GM19023 (cell line): Measurements from ENCODE around the gene EIF1AD.

Source experiments
- ATAC-seq: cut with Tn5 transposase; IDR thresholded peaks from one replicate; pipeline ENCODE4 v1.9.1; 2021; ENCODE audit warnings: mild to moderate bottlenecking, moderate library complexity; ENCODE audit not compliant: unreplicated experiment

EIF1AD gene

GRCh38 chr11:66006134-66006890 is 4.4 kb upstream of the EIF1AD start:
- no peak for ATAC-seq

DNA sequence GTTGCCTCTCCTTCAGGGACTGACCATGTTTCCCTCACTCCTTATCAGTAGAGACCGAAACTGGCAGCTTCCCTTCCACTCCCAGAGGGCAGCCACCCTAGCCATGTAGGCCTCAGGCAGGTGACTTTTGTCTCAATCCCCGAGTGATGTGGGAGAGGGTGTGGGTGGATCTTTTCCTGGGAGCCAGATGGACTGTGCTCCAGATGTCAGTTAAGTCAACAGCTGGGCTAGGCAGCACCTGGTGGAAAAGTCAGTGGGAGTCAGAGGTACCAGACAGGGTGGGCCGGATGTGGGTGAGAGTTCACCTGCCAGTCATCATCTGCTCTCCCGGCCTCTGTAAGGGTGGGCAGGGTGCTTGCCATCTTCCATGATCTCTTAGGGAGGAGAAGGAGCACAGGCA is 2.2 kb upstream of the EIF1AD start:
- ATAC-seq = no peak

GRCh38 chr11:66003291-66003690 is 1.3 kb upstream of the EIF1AD start:
- ATAC-seq = no peak

DNA sequence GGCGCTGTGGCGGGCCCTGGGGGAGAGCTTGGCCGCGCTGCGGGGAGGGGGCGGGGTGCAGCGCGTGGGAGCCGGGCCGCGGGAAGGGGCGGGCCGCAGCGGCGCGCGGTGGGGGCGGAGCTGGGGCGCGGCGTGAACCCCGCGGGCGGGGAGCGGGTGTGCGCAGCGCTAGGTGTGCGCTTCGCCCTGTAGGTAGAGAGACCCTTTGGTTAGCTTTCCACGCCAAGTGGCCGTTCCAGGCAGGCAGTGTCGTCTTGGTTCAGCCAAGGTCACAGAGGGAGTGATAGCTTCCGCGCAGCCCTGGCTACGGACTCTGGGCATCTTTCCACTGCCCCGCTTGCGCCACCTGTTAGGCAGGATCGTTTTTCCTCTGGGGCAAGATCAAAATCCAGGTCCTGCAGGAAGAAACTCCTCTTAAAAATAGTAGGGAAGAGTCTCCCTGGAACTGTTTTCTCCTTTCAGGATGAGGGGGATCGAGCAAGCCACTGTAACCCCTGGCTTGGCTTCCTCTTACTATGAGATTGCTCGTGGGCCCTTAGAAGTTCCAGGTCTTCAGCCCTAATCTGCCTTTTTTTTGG is 780 bp upstream of the EIF1AD start:
- ATAC-seq = peak; percentile 52

DNA sequence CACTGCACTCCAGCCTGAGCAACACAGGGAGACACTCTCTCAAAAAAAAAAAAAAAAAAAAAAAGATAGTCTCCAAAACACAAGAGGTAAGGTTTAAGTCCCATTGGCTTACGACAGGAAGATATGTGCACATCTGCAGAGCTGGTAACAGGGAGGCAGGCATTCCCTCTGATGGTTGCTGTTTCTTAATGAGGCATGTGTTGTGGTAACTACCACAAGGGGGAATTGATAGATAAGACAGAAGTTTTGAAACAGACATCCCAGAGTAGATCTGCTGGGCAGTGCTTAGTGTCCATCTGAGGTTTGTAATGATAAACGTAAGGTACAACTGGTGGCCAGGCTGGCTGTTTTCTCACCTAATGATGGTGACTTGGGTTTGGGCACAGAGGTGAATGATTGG is 4.7 kb downstream of the EIF1AD start:
- ATAC-seq = no peak

- ATAC-seq = no peak
These were observed 9.9 kb downstream of the EIF1AD start for GRCh38 chr11:65992056-65992455.

DNA sequence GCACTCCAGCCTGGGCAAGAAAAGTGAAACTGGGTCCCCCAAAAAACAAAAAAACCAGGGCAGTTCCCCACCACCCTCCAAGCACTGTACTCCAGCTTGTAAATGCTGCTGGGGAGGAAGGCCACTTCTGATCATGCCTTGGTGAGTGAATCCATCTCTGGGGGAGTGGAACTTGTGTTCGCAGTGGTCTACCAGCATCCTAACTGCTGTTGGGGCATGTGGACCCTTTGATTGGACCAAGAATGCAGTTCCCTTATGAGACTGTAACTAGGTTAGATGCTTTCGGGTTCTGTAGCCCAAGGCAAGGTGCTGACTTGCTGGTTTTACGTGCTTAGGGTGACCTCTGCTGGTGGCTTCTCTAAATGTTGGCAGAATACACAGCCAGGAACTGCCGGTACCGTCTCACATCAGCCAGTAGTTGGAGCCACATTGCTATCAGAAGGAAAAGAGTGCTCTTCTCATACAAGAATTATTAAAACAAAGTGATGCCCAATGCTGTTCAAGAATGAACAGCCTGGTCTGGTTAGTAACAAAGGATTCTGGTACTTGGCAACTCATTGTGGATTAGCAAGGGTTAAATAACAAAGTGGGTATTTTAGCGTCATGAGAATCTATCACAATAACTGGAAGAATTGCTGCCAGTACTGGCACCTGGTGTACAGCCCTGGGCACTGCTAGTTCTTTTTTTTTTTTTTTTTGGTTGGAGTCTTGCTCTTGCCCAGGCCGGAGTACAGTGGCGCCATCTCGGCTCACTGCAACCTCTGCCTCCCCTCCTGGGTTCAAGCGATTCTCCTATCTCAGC is 13.0 kb downstream of the EIF1AD start:
- peak; percentile 89 for ATAC-seq

DNA sequence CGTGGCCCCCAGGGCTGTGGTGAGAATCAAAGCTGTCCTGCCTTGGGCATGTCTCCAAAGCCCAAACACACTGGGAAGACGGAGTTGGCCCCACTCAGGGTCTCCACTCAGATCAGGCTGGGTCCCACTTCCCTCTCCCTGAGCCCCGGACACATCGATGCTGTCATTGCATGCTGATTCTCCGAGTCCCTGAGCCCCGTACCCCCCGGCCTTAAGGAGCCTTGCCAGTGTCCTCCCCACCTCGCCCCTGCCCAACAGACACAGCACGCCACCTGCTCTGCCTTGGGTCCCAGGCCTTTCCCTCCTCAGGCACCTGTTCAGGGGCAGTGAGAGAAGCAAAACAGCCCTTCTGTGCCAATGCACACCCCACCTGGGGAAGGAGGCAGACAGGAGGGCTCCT is 14.6 kb downstream of the EIF1AD start:
- no peak for ATAC-seq

DNA sequence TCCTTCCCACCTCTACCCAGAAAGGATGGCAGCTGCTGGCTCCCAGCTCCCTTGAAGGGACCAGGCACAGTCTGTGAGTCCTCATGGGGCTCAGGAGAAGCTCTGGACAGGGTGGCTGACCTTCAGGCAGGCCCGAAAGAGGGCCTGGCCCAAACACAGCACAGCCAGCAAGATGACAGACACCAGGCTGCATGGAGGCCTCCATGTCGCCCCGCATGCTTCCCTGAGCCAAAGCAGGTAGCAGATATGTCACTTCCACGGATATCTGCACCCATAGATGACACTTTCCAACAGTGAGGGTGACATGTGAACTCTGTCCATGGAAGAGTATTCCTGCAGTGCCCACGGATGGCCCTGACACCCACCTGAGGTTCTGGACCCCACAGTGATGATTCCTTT is 18.4 kb downstream of the EIF1AD start:
- ATAC-seq = no peak

DNA sequence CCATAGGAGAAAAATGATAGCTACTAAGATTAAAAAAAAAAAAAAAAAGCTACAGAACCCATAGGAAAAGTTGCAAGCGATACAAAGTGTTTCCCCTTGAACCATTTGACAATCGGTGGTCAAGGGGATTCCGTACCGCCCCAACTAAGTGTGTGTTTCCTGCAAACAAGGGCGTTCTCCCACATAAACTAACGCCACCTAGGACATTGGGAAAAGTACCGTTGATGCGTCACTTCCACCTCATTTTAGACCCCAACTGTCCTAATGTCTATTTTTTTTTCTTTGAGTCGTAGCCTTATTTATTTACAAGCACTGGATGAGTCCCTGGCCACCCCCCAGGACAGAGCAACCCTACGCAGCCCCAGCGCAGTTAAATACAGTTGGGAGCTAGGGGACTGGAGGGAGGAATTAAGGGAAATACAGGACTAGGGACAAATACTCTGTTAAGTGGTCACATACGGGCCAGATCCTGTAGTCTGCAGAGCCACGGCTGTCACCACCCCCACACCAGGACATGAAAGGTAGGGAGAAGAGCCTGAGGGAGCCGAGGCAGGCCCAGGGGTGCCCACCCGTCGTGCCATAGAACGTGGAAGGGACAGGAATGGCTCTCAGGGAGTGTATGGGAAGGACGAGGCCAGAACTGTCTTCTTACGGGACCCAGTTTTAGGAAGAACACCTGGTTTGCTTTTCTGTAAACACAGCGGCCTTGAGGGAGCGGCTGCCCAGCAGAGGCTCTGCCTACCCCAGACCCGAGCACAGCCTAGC is 19.0 kb downstream of the EIF1AD start:
- no peak for ATAC-seq

DNA sequence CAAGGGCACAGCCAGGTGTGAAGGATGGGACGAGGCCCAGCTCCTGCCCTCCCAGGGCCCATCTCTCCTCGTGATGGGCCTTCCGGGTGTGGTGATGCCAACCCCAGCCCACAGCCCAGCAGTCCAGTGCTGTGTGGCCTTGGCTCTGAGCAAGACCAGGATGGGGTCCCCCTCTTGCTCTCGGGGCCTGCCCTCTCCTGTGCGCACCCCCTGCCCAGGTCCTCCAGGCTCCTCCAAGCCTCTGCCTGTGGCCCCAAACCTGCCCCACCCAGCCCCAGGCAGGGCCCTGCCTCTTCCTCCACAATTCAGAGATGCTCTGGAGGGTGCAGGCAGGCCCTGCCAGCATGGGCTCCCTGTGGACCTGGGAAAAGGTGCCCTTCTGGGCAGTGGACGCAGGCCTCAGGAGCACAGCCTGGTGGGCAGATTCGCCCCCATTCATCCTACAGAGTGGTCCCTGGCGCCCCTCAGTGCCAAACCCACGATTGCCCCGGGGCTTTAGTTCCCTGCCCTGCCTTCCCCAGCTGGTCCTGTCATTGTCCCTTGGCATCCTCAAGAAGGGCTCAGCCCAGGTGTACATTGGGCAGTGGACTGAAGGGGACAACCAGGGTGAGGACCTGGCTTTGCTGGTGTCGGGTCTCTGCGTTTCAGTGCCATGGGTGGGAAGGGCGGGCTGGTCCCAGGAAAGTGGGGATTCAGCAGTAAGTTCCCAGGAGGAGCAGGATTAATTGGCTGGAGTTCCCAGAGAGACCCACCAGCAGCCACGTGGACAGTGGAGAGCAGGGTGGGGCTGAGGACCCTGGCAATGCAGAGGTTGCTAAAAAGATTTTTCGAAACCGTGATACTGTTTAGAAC is 19.8 kb downstream of the EIF1AD start:
- no peak for ATAC-seq

DNA sequence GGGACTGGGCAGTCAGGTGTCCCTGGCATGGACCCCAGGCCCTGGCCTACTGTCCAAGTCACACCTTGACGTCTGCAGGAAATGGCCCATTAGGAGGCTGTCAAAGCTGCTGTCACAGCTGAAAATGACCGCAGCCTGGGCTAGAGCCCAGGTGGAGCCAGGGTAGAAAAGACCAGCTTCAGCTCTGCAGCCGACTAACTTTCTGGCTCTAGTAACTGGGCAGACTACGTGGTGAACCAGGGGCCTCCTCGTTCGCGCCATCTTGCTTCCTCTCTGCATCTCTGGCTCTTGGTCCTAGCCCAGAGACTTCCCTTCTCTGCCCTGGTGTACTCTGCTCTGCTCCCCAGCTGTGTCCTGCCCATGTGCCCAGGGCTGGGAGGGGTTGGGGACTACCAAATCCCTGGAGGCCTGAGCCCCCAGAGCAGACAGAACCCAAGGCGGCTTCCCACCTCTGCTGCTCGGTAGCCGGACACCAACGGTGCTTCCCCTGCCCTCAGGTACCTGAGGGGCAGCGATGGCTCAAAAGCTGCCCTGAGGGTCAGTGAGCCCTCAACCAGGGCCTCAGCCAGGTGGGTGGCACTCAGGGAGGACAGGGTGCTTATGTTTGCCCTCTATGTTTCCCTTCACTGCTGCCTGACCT is 20.7 kb downstream of the EIF1AD start:
- ATAC-seq = no peak

- ATAC-seq = no peak
These were observed 22.6 kb downstream of the EIF1AD start for GRCh38 chr11:65979261-65979759.

DNA sequence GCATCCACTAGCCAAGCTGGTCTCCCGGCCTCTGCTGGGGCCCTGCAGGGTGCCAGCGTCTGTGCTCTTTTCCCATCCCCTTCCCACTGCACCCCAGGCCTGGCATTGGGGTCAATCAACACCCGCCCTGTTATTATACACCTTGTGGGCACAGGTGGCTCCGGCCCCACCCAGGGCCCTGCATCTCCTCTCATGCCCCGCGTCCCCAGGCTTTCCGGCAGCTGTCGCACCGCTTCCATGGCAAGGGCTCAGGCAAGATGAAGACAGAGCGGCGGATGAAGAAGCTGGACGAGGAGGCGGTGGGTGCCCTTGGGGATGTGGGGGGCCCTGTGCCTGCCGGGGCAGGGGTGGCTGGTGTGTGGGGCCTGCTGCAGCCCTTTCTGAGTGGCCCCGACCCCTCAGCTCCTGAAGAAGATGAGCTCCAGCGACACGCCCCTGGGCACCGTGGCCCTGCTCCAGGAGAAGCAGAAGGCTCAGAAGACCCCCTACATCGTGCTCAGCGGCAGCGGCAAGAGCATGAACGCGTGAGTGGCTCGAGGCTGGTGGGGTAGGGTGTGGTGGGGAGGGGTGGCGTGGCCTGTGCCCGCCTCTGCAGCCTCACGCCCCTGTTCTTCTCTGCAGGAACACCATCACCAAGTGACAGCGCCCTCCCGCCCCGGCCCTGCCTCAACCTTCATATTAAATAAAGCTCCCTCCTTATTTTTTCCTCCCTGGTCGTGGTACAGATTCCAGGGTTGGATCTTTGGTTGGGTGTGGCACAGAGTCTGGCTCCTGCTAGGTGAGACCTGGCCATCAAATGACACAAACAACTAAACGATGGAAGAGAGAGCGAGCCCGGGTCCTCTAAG is 23.3 kb downstream of the EIF1AD start:
- no peak for ATAC-seq

- no peak for ATAC-seq
These were observed 24.2 kb downstream of the EIF1AD start for GRCh38 chr11:65977621-65978390.

DNA sequence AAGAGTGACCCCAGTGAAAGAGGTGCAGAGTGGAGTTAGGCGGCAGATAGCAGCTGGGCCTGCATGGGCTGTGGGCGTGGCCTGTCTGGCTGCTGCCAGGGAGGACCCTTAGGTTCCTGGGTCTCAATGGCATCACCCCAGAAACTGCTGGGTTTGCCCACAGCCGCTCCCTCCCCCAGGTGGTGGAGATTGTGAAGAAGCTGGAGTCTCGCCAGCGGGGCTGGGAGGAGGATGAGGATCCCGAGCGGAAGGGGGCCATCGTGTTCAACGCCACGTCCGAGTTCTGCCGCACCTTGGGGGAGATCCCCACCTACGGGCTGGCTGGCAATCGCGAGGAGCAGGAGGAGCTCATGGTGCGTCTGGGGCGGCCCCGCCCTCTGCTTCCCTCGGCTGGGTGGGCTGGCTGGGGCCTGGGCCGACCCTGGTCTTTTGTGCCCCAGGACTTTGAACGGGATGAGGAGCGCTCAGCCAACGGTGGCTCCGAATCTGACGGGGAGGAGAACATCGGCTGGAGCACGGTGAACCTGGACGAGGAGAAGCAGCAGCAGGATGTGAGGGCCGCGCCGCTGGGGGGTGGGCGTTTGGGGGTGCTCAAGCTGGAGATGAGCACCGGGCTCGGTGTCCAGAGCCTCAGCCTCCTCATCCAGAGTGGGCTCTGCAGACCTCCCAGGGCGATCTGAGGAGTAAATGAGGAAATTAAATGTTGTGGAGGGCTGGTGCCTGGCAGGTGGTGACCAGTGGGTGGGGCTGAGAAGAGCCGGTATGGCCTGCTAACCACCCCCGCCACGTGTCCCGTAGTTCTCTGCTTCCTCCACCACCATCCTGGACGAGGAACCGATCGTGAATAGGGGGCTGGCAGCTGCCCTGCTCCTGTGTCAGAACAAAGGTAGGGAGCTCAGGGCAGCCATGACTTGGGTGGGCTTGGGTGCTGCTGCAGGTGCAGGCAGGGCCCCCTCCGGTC is 25.5 kb downstream of the EIF1AD start:
- no peak for ATAC-seq

DNA sequence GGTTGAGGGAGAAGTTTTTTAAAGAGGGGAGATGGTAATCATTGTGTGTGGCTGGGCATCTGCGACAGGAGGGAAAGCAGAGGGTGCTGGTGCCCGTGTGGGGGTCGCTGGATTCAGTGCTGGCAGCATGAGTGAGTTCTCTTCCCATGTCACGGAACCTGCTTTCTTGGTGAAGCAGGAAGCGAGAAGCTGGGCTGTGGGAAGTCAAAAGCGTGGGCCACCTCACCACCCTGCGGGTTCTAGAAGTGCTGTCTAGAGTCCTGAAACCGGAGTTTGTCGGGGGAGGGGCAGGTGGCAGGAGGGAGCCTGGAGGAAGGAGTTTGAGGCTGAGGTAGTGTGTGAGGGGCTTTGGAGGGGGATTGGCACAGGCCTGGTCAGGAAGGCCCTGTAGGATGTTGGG is 26.2 kb downstream of the EIF1AD start:
- no peak for ATAC-seq
